ENCODE data around the gene SMOC1.

The SMOC1 gene

GRCh38 chr14:70027785-70028428 is 148.7 kb downstream of the SMOC1 start:
- no peak overlapping the region for H3K27ac ChIP-seq (ENCODE audit: low read depth, low read length)
- no peaks in the 10 kb centered on the region for H3K4me1 ChIP-seq (ENCODE audit: control insufficient read depth in 5 of 5, insufficient read depth in 5 of 5, low read length in 5 of 5)
- H3K27me3 ChIP-seq (ENCODE audit: control insufficient read depth in 5 of 5, insufficient read depth in 4 of 5, low read length in 5 of 5), result peaks cover 0 to 12% (median 2%) of the 10 kb centered on the region in 5 donors
- H3K4me3 ChIP-seq (ENCODE audit: low read depth in 1 of 5, low read length in 5 of 5), result no peak overlapping the region
- no peaks in the 10 kb centered on the region for H3K36me3 ChIP-seq (ENCODE audit: control insufficient read depth in 5 of 5, insufficient read depth in 5 of 5, low read length in 5 of 5)
- H3K9ac ChIP-seq (ENCODE audit: low read length in 5 of 5), result no peak overlapping the region
- no peaks in the 10 kb centered on the region for H3K9me3 ChIP-seq (ENCODE audit: control insufficient read depth in 5 of 5, low read length in 5 of 5)

GRCh38 chr14:70029296-70030132 is 150.3 kb downstream of the SMOC1 start:
- Histone ChIP-seq H3K27me3 (ENCODE audit: control insufficient read depth in 5 of 5, insufficient read depth in 4 of 5, low read length in 5 of 5) (peaks cover 0 to 12% (median 2%) of the 10 kb centered on the region in 5 donors), H3K4me1 (ENCODE audit: control insufficient read depth in 5 of 5, insufficient read depth in 5 of 5, low read length in 5 of 5) (no peaks in the 10 kb centered on the region), H3K36me3 (ENCODE audit: control insufficient read depth in 5 of 5, insufficient read depth in 5 of 5, low read length in 5 of 5) (no peaks in the 10 kb centered on the region), H3K9me3 (ENCODE audit: control insufficient read depth in 5 of 5, low read length in 5 of 5) (no peaks in the 10 kb centered on the region), H3K4me3 (ENCODE audit: low read depth in 1 of 5, low read length in 5 of 5) (no peak overlapping the region), H3K9ac (ENCODE audit: low read length in 5 of 5) (no peak overlapping the region), H3K27ac (ENCODE audit: low read depth, low read length) (no peak overlapping the region)

GRCh38 chr14:70032016-70032415 is 152.8 kb downstream of the SMOC1 start:
- Histone ChIP-seq H3K4me1 (ENCODE audit: control insufficient read depth in 5 of 5, insufficient read depth in 5 of 5, low read length in 5 of 5) (no peaks in the 10 kb centered on the region), H3K27ac (ENCODE audit: low read depth, low read length) (no peak overlapping the region), H3K27me3 (ENCODE audit: control insufficient read depth in 5 of 5, insufficient read depth in 4 of 5, low read length in 5 of 5) (peaks cover 0 to 12% (median 2%) of the 10 kb centered on the region in 5 donors), H3K4me3 (ENCODE audit: low read depth in 1 of 5, low read length in 5 of 5) (no peak overlapping the region), H3K9ac (ENCODE audit: low read length in 5 of 5) (no peak overlapping the region), H3K36me3 (ENCODE audit: control insufficient read depth in 5 of 5, insufficient read depth in 5 of 5, low read length in 5 of 5) (no peaks in the 10 kb centered on the region), H3K9me3 (ENCODE audit: control insufficient read depth in 5 of 5, low read length in 5 of 5) (no peaks in the 10 kb centered on the region)

GRCh38 chr14:70032447-70032846 is 153.2 kb downstream of the SMOC1 start:
- Histone ChIP-seq H3K9ac (ENCODE audit: low read length in 5 of 5) (no peak overlapping the region), H3K4me1 (ENCODE audit: control insufficient read depth in 5 of 5, insufficient read depth in 5 of 5, low read length in 5 of 5) (no peaks in the 10 kb centered on the region), H3K27me3 (ENCODE audit: control insufficient read depth in 5 of 5, insufficient read depth in 4 of 5, low read length in 5 of 5) (peaks cover 0 to 12% (median 2%) of the 10 kb centered on the region in 5 donors), H3K4me3 (ENCODE audit: low read depth in 1 of 5, low read length in 5 of 5) (no peak overlapping the region), H3K27ac (ENCODE audit: low read depth, low read length) (no peak overlapping the region), H3K36me3 (ENCODE audit: control insufficient read depth in 5 of 5, insufficient read depth in 5 of 5, low read length in 5 of 5) (no peaks in the 10 kb centered on the region), H3K9me3 (ENCODE audit: control insufficient read depth in 5 of 5, low read length in 5 of 5) (no peaks in the 10 kb centered on the region)

GRCh38 chr14:70033116-70033515 is 153.9 kb downstream of the SMOC1 start:
- H3K4me3 ChIP-seq (ENCODE audit: low read depth in 1 of 5, low read length in 5 of 5), result no peak overlapping the region
- H3K9ac ChIP-seq (ENCODE audit: low read length in 5 of 5), result no peak overlapping the region
- no peaks in the 10 kb centered on the region for H3K36me3 ChIP-seq (ENCODE audit: control insufficient read depth in 5 of 5, insufficient read depth in 5 of 5, low read length in 5 of 5)
- no peak overlapping the region for H3K27ac ChIP-seq (ENCODE audit: low read depth, low read length)
- no peaks in the 10 kb centered on the region for H3K4me1 ChIP-seq (ENCODE audit: control insufficient read depth in 5 of 5, insufficient read depth in 5 of 5, low read length in 5 of 5)
- H3K27me3 ChIP-seq (ENCODE audit: control insufficient read depth in 5 of 5, insufficient read depth in 4 of 5, low read length in 5 of 5), result peaks cover 0 to 12% (median 2%) of the 10 kb centered on the region in 5 donors
- no peaks in the 10 kb centered on the region for H3K9me3 ChIP-seq (ENCODE audit: control insufficient read depth in 5 of 5, low read length in 5 of 5)

- no peaks in the 10 kb centered on the region for H3K36me3 ChIP-seq (ENCODE audit: control insufficient read depth in 5 of 5, insufficient read depth in 5 of 5, low read length in 5 of 5)
- no peaks in the 10 kb centered on the region for H3K9me3 ChIP-seq (ENCODE audit: control insufficient read depth in 5 of 5, low read length in 5 of 5)
- no peaks in the 10 kb centered on the region for H3K4me1 ChIP-seq (ENCODE audit: control insufficient read depth in 5 of 5, insufficient read depth in 5 of 5, low read length in 5 of 5)
- no peak overlapping the region for H3K4me3 ChIP-seq (ENCODE audit: low read depth in 1 of 5, low read length in 5 of 5)
- H3K9ac ChIP-seq (ENCODE audit: low read length in 5 of 5), result no peak overlapping the region
- H3K27me3 ChIP-seq (ENCODE audit: control insufficient read depth in 5 of 5, insufficient read depth in 4 of 5, low read length in 5 of 5), result peaks cover 0 to 10% (median 0%) of the 10 kb centered on the region in 5 donors
- no peak overlapping the region for H3K27ac ChIP-seq (ENCODE audit: low read depth, low read length)
Observed at GRCh38 chr14:70033561-70033960, 154.3 kb downstream of the SMOC1 start.

GRCh38 chr14:70034257-70034656 is 155.0 kb downstream of the SMOC1 start:
- no peak overlapping the region for H3K9ac ChIP-seq (ENCODE audit: low read length in 5 of 5)
- no peak overlapping the region for H3K27ac ChIP-seq (ENCODE audit: low read depth, low read length)
- H3K4me3 ChIP-seq (ENCODE audit: low read depth in 1 of 5, low read length in 5 of 5), result no peak overlapping the region
- H3K9me3 ChIP-seq (ENCODE audit: control insufficient read depth in 5 of 5, low read length in 5 of 5), result no peaks in the 10 kb centered on the region
- H3K4me1 ChIP-seq (ENCODE audit: control insufficient read depth in 5 of 5, insufficient read depth in 5 of 5, low read length in 5 of 5), result no peaks in the 10 kb centered on the region
- H3K27me3 ChIP-seq (ENCODE audit: control insufficient read depth in 5 of 5, insufficient read depth in 4 of 5, low read length in 5 of 5), result peaks cover 0 to 6% (median 0%) of the 10 kb centered on the region in 5 donors
- no peaks in the 10 kb centered on the region for H3K36me3 ChIP-seq (ENCODE audit: control insufficient read depth in 5 of 5, insufficient read depth in 5 of 5, low read length in 5 of 5)

GRCh38 chr14:70036665-70037064 is 157.4 kb downstream of the SMOC1 start:
- Histone ChIP-seq H3K9ac (ENCODE audit: low read length in 5 of 5) (no peak overlapping the region), H3K36me3 (ENCODE audit: control insufficient read depth in 5 of 5, insufficient read depth in 5 of 5, low read length in 5 of 5) (no peaks in the 10 kb centered on the region), H3K27ac (ENCODE audit: low read depth, low read length) (no peak overlapping the region), H3K27me3 (ENCODE audit: control insufficient read depth in 5 of 5, insufficient read depth in 4 of 5, low read length in 5 of 5) (peaks cover 0 to 6% (median 0%) of the 10 kb centered on the region in 5 donors), H3K4me1 (ENCODE audit: control insufficient read depth in 5 of 5, insufficient read depth in 5 of 5, low read length in 5 of 5) (no peaks in the 10 kb centered on the region), H3K9me3 (ENCODE audit: control insufficient read depth in 5 of 5, low read length in 5 of 5) (no peaks in the 10 kb centered on the region), H3K4me3 (ENCODE audit: low read depth in 1 of 5, low read length in 5 of 5) (no peak overlapping the region)

- H3K4me3 ChIP-seq (ENCODE audit: low read depth in 1 of 5, low read length in 5 of 5), result no peak overlapping the region
- H3K27ac ChIP-seq (ENCODE audit: low read depth, low read length), result no peak overlapping the region
- H3K4me1 ChIP-seq (ENCODE audit: control insufficient read depth in 5 of 5, insufficient read depth in 5 of 5, low read length in 5 of 5), result no peaks in the 10 kb centered on the region
- H3K27me3 ChIP-seq (ENCODE audit: control insufficient read depth in 5 of 5, insufficient read depth in 4 of 5, low read length in 5 of 5), result peaks cover 0 to 11% (median 6%) of the 10 kb centered on the region in 5 donors
- no peak overlapping the region for H3K9ac ChIP-seq (ENCODE audit: low read length in 5 of 5)
- H3K36me3 ChIP-seq (ENCODE audit: control insufficient read depth in 5 of 5, insufficient read depth in 5 of 5, low read length in 5 of 5), result no peaks in the 10 kb centered on the region
- H3K9me3 ChIP-seq (ENCODE audit: control insufficient read depth in 5 of 5, low read length in 5 of 5), result no peaks in the 10 kb centered on the region
Observed at GRCh38 chr14:70043001-70043400, 163.8 kb downstream of the SMOC1 start.

GRCh38 chr14:70045310-70045709 is 166.1 kb downstream of the SMOC1 start:
- H3K4me1 ChIP-seq (ENCODE audit: control insufficient read depth in 5 of 5, insufficient read depth in 5 of 5, low read length in 5 of 5), result no peaks in the 10 kb centered on the region
- no peak overlapping the region for H3K4me3 ChIP-seq (ENCODE audit: low read depth in 1 of 5, low read length in 5 of 5)
- no peaks in the 10 kb centered on the region for H3K9me3 ChIP-seq (ENCODE audit: control insufficient read depth in 5 of 5, low read length in 5 of 5)
- H3K36me3 ChIP-seq (ENCODE audit: control insufficient read depth in 5 of 5, insufficient read depth in 5 of 5, low read length in 5 of 5), result no peaks in the 10 kb centered on the region
- no peak overlapping the region for H3K9ac ChIP-seq (ENCODE audit: low read length in 5 of 5)
- H3K27ac ChIP-seq (ENCODE audit: low read depth, low read length), result no peak overlapping the region
- H3K27me3 ChIP-seq (ENCODE audit: control insufficient read depth in 5 of 5, insufficient read depth in 4 of 5, low read length in 5 of 5), result peaks cover 0 to 7% (median 6%) of the 10 kb centered on the region in 5 donors
